HepG2 (cell line): ENCODE results near the gene CLCN2. TPM values are rescaled to one million over a fixed set of nuclear protein-coding genes. Genes with fewer than 3 reads are reported as not detected.
A peak's percentile ranks its signal among the peaks of the same experiment; 100 is the strongest.

ENCODE experiments used
- ATAC-seq: fragments of 200-7000 bp; cut with Tn5 transposase; 3 replicates; pipeline ENCODE4 v1.9.1; 2020; ENCODE audit warnings: mild to moderate bottlenecking, moderate library complexity
- BruUV-seq: library from RNA; stranded (reverse); fragments of 400-500 nt; replicated peaks from 2 replicates; lab custom pipeline; 2021; lab: Mats Ljungman, UMichigan
- CTCF ChIA-PET: fragments of 300-600 bp; formaldehyde crosslinking; extraction: SDS; loops from one replicate; lab custom pipeline; 2021; ENCODE audit warnings: low total read pairs, inconsistent platforms, low intra/inter-chr PET ratio; lab: Yijun Ruan, JAX
- POLR2A ChIA-PET: fragments of 350-600 bp; sonication (Branson Sonifier 250); formaldehyde crosslinking; loops from one replicate; lab custom pipeline; 2020; ENCODE audit warnings: antibody characterized with exemption, inconsistent platforms; lab: Yijun Ruan, JAX
- DNase-seq: peaks from one replicate; pipeline ENCODE4 v3.0.0-alpha.2; 2015; ENCODE audit warnings: low spot score
- FAIRE-seq: peaks from 3 replicates; lab custom pipeline; 2011; peaks lifted over from hg19 to GRCh38; lab: Jason Lieb, UNC
- H2AFZ ChIP-seq: one replicate; pipeline ENCODE4 v1.6.1; 2011; ENCODE audit warnings: low read length, inconsistent platforms
- H3K27ac ChIP-seq: fragments of 300-600 bp; 3 replicates; pipeline ENCODE4 v1.8.0; 2011; ENCODE audit warnings: mixed run types, mild to moderate bottlenecking, mixed read lengths, low read length, inconsistent platforms; ENCODE audit not compliant: insufficient read depth; ENCODE audit errors: extremely low read length
- H3K27me3 ChIP-seq, 2 experiments: fragments of 200-600 bp in 1 of 2; 2 replicates in 1 of 2; 3 replicates in 1 of 2; pipeline versions ENCODE4 v1.6.0 to v1.8.0; 2011; ENCODE audit warnings: low read length in 2 of 2, mild to moderate bottlenecking in 2 of 2, moderate library complexity in 2 of 2, inconsistent platforms in 1 of 2; ENCODE audit not compliant: insufficient read depth in 2 of 2, control insufficient read depth in 1 of 2
- H3K36me3 ChIP-seq, 2 experiments: fragments of 200-600 bp in 1 of 2; replicated peaks in 1 of 2; 2 replicates in 1 of 2; 3 replicates in 1 of 2; pipeline versions ENCODE4 v1.5.1 to v1.8.0; 2011; ENCODE audit warnings: low read length in 2 of 2, inconsistent platforms in 1 of 2; ENCODE audit not compliant: insufficient read depth in 2 of 2, control insufficient read depth in 1 of 2
- H3K4me1 ChIP-seq: 2 replicates; pipeline ENCODE4 v1.5.1; 2012; ENCODE audit warnings: low read length, inconsistent platforms; ENCODE audit not compliant: insufficient read depth
- H3K4me2 ChIP-seq: 2 replicates; pipeline ENCODE4 v1.6.0; 2011; ENCODE audit warnings: low read depth, low read length, inconsistent platforms
- H3K4me3 ChIP-seq, 3 experiments: fragments of 200-600 bp in 1 of 3; sonication (generic), shearing (Covaris generic) in 1 of 3; replicated peaks in 1 of 3; 2 replicates each; pipeline ENCODE4 v1.5.1; 2011 to 2016; ENCODE audit warnings: low read length in 3 of 3, inconsistent platforms in 2 of 3, low read depth in 2 of 3, mild to moderate bottlenecking in 2 of 3, control low read depth in 1 of 3, mixed read lengths in 1 of 3; ENCODE audit not compliant: insufficient read depth in 1 of 3
- H3K79me2 ChIP-seq: one replicate; pipeline ENCODE4 v1.6.1; 2011; ENCODE audit warnings: low read length, inconsistent platforms; ENCODE audit not compliant: insufficient read depth
- H3K9ac ChIP-seq: 2 replicates; pipeline ENCODE4 v1.6.0; 2011; ENCODE audit warnings: mild to moderate bottlenecking, low read depth, low read length, inconsistent platforms; ENCODE audit not compliant: insufficient read depth
- H3K9me3 ChIP-seq: 2 replicates; pipeline ENCODE4 v1.5.1; 2012; ENCODE audit warnings: mild to moderate bottlenecking, low read length
- H4K20me1 ChIP-seq: 2 replicates; pipeline ENCODE4 v1.6.0; 2011; ENCODE audit warnings: inconsistent platforms, mild to moderate bottlenecking, low read length, moderate library complexity; ENCODE audit not compliant: insufficient read depth
- AKAP8 ChIP-seq: sonication (generic); formaldehyde crosslinking; IDR thresholded peaks from 2 replicates; pipeline ENCODE4 v1.5.1; 2020; ENCODE audit warnings: mild to moderate bottlenecking, missing genetic modification reagents
- GABPA ChIP-seq, 2 experiments: IDR thresholded peaks; 2 replicates each; pipeline ENCODE4 v1.6.1; 2011 to 2016; ENCODE audit warnings: low read depth in 2 of 2, low read length in 1 of 2, missing biosample characterization in 1 of 2, missing genetic modification characterization in 1 of 2
- GLI4 ChIP-seq: sonication (generic); formaldehyde crosslinking; IDR thresholded peaks from 2 replicates; pipeline ENCODE4 v1.5.1; 2020; ENCODE audit warnings: missing genetic modification reagents, mild to moderate bottlenecking, moderate library complexity, borderline replicate concordance
- KDM6A ChIP-seq: IDR thresholded peaks from 2 replicates; pipeline ENCODE4 v1.6.1; 2016; ENCODE audit warnings: low read depth
- PCBP1 ChIP-seq: fragments of 200-400 bp; formaldehyde crosslinking; IDR thresholded peaks from 2 replicates; pipeline ENCODE4 v1.6.1; 2017; ENCODE audit warnings: mild to moderate bottlenecking, low read depth, low read length, borderline replicate concordance
- POLR2G ChIP-seq: fragments of 200-400 bp; formaldehyde crosslinking; IDR thresholded peaks from 2 replicates; pipeline ENCODE4 v1.6.1; 2018; ENCODE audit warnings: mild to moderate bottlenecking, low read depth, low read length, moderate library complexity
- SMC3 ChIP-seq: IDR thresholded peaks from 2 replicates; pipeline ENCODE4 v1.6.1; 2011; ENCODE audit warnings: low read length, improper control_type of control experiment
- SRSF9 ChIP-seq: fragments of 200-400 bp; formaldehyde crosslinking; IDR thresholded peaks from 2 replicates; pipeline ENCODE4 v1.6.1; 2018; ENCODE audit warnings: borderline replicate concordance, mild to moderate bottlenecking, low read depth, low read length; ENCODE audit not compliant: insufficient read depth, poor library complexity, severe bottlenecking
- TRIM24 ChIP-seq: sonication (generic); formaldehyde crosslinking; IDR thresholded peaks from 2 replicates; pipeline ENCODE4 v1.8.0; 2022; ENCODE audit warnings: mild to moderate bottlenecking, missing genetic modification reagents
- XBP1 ChIP-seq: sonication (generic); formaldehyde crosslinking; IDR thresholded peaks from 2 replicates; pipeline ENCODE4 v1.5.0; 2020; ENCODE audit warnings: missing genetic modification reagents
- ZNF280B ChIP-seq: sonication (generic); formaldehyde crosslinking; IDR thresholded peaks from 2 replicates; pipeline ENCODE4 v1.5.0; 2020; ENCODE audit warnings: missing genetic modification reagents, mild to moderate bottlenecking, borderline replicate concordance
- ZNF687 ChIP-seq: sonication (generic); formaldehyde crosslinking; IDR thresholded peaks from 2 replicates; pipeline ENCODE4 v1.5.1; 2020; ENCODE audit warnings: mild to moderate bottlenecking, missing genetic modification reagents, moderate library complexity
- ZSCAN22 ChIP-seq: sonication (generic); formaldehyde crosslinking; IDR thresholded peaks from 2 replicates; pipeline ENCODE4 v1.4.0; 2020; ENCODE audit warnings: mild to moderate bottlenecking, missing genetic modification reagents
- WGBS: methylation state at CpG from one replicate; pipeline ENCODE4 v1.1.6; 2017; ENCODE audit warnings: low lambda C conversion rate; 5-methylcytosine and 5-hydroxymethylcytosine counted together
- in situ Hi-C: cut with HindIII; loops from 2 replicates; pipeline ENCODE4 v1.10.0; 2017; ENCODE audit warnings: low pct_unique_long_range_greater_than_20kb; ENCODE audit not compliant: extremely low pct_ligation_motif_present
- intact Hi-C: fragments of 100-400 bp; cut with micrococcal nuclease; formaldehyde crosslinking; loops from one replicate; pipeline ENCODE4 v1.10.0; 2022; ENCODE audit not compliant: unreplicated experiment
- polyA plus RNA-seq, 8 experiments: library from polyadenylated mRNA; depleted of rRNA in 3 of 8; stranded (reverse) in 7 of 8; unstranded in 1 of 8; fragments of >200 nt; fragmentation: Illumina TruSeq in 4 of 8; extraction: Trizol in 4 of 8; gene quantifications; 2 replicates each; pipeline versions ENCODE4 v1.2.1 to v1.2.3, GENCODE V29; 2011 to 2016; ENCODE audit warnings: low read depth in 4 of 8, missing spikeins in 1 of 8, mixed read lengths in 1 of 8; ENCODE audit not compliant: insufficient read depth in 1 of 8
- total RNA-seq, 5 experiments: library from RNA; depleted of rRNA; stranded (reverse); fragments of >200 nt; fragmentation: Illumina TruSeq; extraction: Trizol; gene quantifications; 2 replicates each; pipeline ENCODE4 v1.2.3, GENCODE V29; 2016; ENCODE audit warnings: low read depth in 1 of 5

Gene CLCN2
- total and polyA plus RNA-seq, 2 of the 13 experiments (the other 11 are each of a cell fraction or from before 2014, with no cell fraction given): 11.4 to 13.5 TPM

- no peaks in the 10 kb centered on the region; a peak in 1 of 5 replicates for H3K27me3 ChIP-seq
- peaks cover 56% of the 10 kb centered on the region for H3K79me2 ChIP-seq
- intact Hi-C loops: no loop called here
- WGBS: 80% methylated on average over 2 of the region's 5 CpGs
- H3K9ac ChIP-seq: no peak overlapping the region
- TF ChIP-seq KDM6A (CRISPR knock-in tag): no peak
- TF ChIP-seq POLR2G: peak; percentile 17; the same call in 1 of the 2 replicates
- no peak for TF ChIP-seq AKAP8 (CRISPR knock-in tag)
- TF ChIP-seq XBP1: no peak
- no peak for TF ChIP-seq ZSCAN22 (CRISPR knock-in tag)
- no peak for TF ChIP-seq SRSF9
- TF ChIP-seq GLI4 (CRISPR knock-in tag): no peak
- no peak for TF ChIP-seq GABPA (IDR thresholded peaks at IDR 0.05; ENCODE audit: low read depth, low read length)
- no peak for TF ChIP-seq GABPA (CRISPR knock-in tag; IDR thresholded peaks at IDR 0.05; ENCODE audit: low read depth)
- TF ChIP-seq TRIM24 (CRISPR knock-in tag): no peak
- peak; percentile 39 for TF ChIP-seq ZNF687 (CRISPR knock-in tag)
- TF ChIP-seq ZNF280B: no peak
- TF ChIP-seq PCBP1: no peak
- TF ChIP-seq SMC3: no peak
- ATAC-seq (no peak), DNase-seq (no peak), FAIRE-seq (no peak)
- H3K4me2 ChIP-seq: peak overlapping the region; percentile 94
- POLR2A ChIA-PET: interaction anchor here (1.5 kb wide), 2 partner anchors 16 to 20 kb away, joined by 3 to 5 read pairs; partner anchors contain the start of gene FAM131A
- peaks cover 38% of the 10 kb centered on the region for H4K20me1 ChIP-seq
- H2AFZ ChIP-seq: no peak overlapping the region
- in situ Hi-C loops: no loop called here
- BruUV-seq: TSS peak; percentile 41
- H3K36me3 ChIP-seq: peaks cover 25 to 55% of the 10 kb centered on the region in 2 experiments
- no peak overlapping the region for H3K27ac ChIP-seq
- peaks cover 44% of the 10 kb centered on the region for H3K4me1 ChIP-seq
- H3K9me3 ChIP-seq: no peaks in the 10 kb centered on the region
- peak overlapping the region in 2 of 3 experiments; percentile 68 to 86; a peak in 3 of 6 replicates for H3K4me3 ChIP-seq
- CTCF ChIA-PET: no interaction called here
These were observed 44.2 kb downstream of the CLCN2 start for GRCh38 chr3:184317201-184317600.
